HCT116 (cell line): ENCODE measurements around the gene STAM. TPM values are rescaled to one million over a fixed set of nuclear protein-coding genes. Genes with fewer than 3 reads are reported as not detected.

Experiments
- ATAC-seq: fragments of 200-7000 bp; cut with Tn5 transposase; 2 replicates; pipeline ENCODE4 v1.9.1; 2020; ENCODE audit warnings: mild to moderate bottlenecking, moderate library complexity
- BruUV-seq: library from RNA; stranded (reverse); fragments of 400-500 nt; replicated peaks from 2 replicates; lab custom pipeline; 2021; lab: Mats Ljungman, UMichigan
- CTCF ChIA-PET: fragments of 300-600 bp; sonication (Branson Sonifier 250); formaldehyde crosslinking; loops from one replicate; lab custom pipeline; 2021; ENCODE audit warnings: antibody characterized with exemption; lab: Charles Lee
- POLR2A ChIA-PET: fragments of 300-600, 350-600 bp; sonication (Branson Sonifier 250); formaldehyde crosslinking; loops from one replicate; lab custom pipeline; 2021; ENCODE audit warnings: antibody characterized with exemption; lab: Charles Lee
- RAD21 ChIA-PET, 2 experiments: fragments of 300-600 bp; sonication (Branson Sonifier 250); formaldehyde crosslinking; loops; one replicate each; lab custom pipeline; 2023; ENCODE audit warnings: low total read pairs in 2 of 2; ENCODE audit not compliant: uncharacterized antibody in 2 of 2, unreplicated experiment in 2 of 2, low non-redundant PET in 1 of 2; lab: Charles Lee
- DNase-seq: peaks from one replicate; pipeline ENCODE4 v3.0.0-alpha.2; 2010; ENCODE audit warnings: low read depth, low spot score
- H2AFZ ChIP-seq: fragments of 200-600 bp; shearing (Covaris generic), sonication (generic); 2 replicates; pipeline ENCODE4 v1.6.1; 2017; ENCODE audit warnings: low read depth, mixed run types, mixed read lengths, antibody characterized with exemption, low read length; ENCODE audit not compliant: poor library complexity, severe bottlenecking
- H3K27ac ChIP-seq: 2 replicates; pipeline ENCODE4 v1.5.1; 2012; ENCODE audit warnings: low read depth, low read length
- H3K27me3 ChIP-seq: fragments of 200-600 bp; sonication (generic); 2 replicates; pipeline ENCODE4 v1.6.1; 2016; ENCODE audit warnings: mixed run types, low read length, mixed read lengths; ENCODE audit not compliant: insufficient read depth
- H3K36me3 ChIP-seq, 2 experiments: fragments of 200-500 bp in 1 of 2; fragments of 200-600 bp in 1 of 2; sonication (Bioruptor generic) in 1 of 2; sonication (generic) in 1 of 2; 2 replicates each; pipeline versions ENCODE4 v1.5.1 to v1.6.1; 2014 to 2016; ENCODE audit warnings: low read length in 2 of 2, inconsistent platforms in 1 of 2, mixed read lengths in 1 of 2, mixed run types in 1 of 2; ENCODE audit not compliant: insufficient read depth in 2 of 2, control insufficient read depth in 1 of 2
- H3K4me1 ChIP-seq, 2 experiments: fragments of 200-600 bp in 1 of 2; sonication (generic) in 1 of 2; 2 replicates each; pipeline versions ENCODE4 v1.5.1 to v1.6.1; 2012 to 2017; ENCODE audit warnings: low read length in 2 of 2, inconsistent platforms in 1 of 2, mild to moderate bottlenecking in 1 of 2, mixed read lengths in 1 of 2, mixed run types in 1 of 2, moderate library complexity in 1 of 2; ENCODE audit not compliant: insufficient read depth in 2 of 2, control insufficient read depth in 1 of 2
- H3K4me2 ChIP-seq: fragments of 200-600 bp; sonication (generic); 2 replicates; pipeline ENCODE4 v1.6.1; 2017; ENCODE audit warnings: mixed run types, low read length, mixed read lengths
- H3K4me3 ChIP-seq, 2 experiments: fragments of 200-600 bp in 1 of 2; sonication (generic) in 1 of 2; replicated peaks in 1 of 2; 2 replicates each; pipeline ENCODE4 v1.5.1; 2011 to 2016; ENCODE audit warnings: low read length in 2 of 2, control low read depth in 1 of 2, low read depth in 1 of 2, mild to moderate bottlenecking in 1 of 2, mixed read lengths in 1 of 2, mixed run types in 1 of 2
- H3K79me2 ChIP-seq: fragments of 200-600 bp; sonication (generic); 2 replicates; pipeline ENCODE4 v1.6.1; 2017; ENCODE audit warnings: mild to moderate bottlenecking, mixed run types, low read length, moderate library complexity, mixed read lengths; ENCODE audit not compliant: insufficient read depth
- H3K9ac ChIP-seq: fragments of 200-600 bp; sonication (generic); 2 replicates; pipeline ENCODE4 v1.6.1; 2016; ENCODE audit warnings: low read length, mixed read lengths
- H3K9me2 ChIP-seq: fragments of 200-600 bp; sonication (generic), shearing (Covaris generic); 2 replicates; pipeline ENCODE4 v1.6.1; 2017; ENCODE audit warnings: mixed run types, mild to moderate bottlenecking, moderate library complexity; ENCODE audit not compliant: insufficient read depth
- H3K9me3 ChIP-seq, 2 experiments: fragments of 200-500 bp in 1 of 2; fragments of 200-600 bp in 1 of 2; sonication (Bioruptor generic) in 1 of 2; sonication (generic) in 1 of 2; 2 replicates each; pipeline ENCODE4 v1.6.1; 2014 to 2017; ENCODE audit warnings: low read length in 2 of 2, mixed read lengths in 2 of 2, inconsistent platforms in 1 of 2, low read depth in 1 of 2, mild to moderate bottlenecking in 1 of 2, mixed run types in 1 of 2, moderate library complexity in 1 of 2; ENCODE audit not compliant: control insufficient read depth in 1 of 2, insufficient read depth in 1 of 2
- H4K20me1 ChIP-seq: fragments of 200-600 bp; sonication (generic), shearing (Covaris generic); 2 replicates; pipeline ENCODE4 v1.6.1; 2017; ENCODE audit warnings: mixed run types, mild to moderate bottlenecking, moderate library complexity; ENCODE audit not compliant: insufficient read depth
- CBX3 ChIP-seq: IDR thresholded peaks from 2 replicates; pipeline ENCODE4 v1.6.1; 2012; ENCODE audit warnings: low read depth
- CEBPB ChIP-seq: IDR thresholded peaks from 2 replicates; pipeline ENCODE4 v1.6.1; 2012; ENCODE audit warnings: low read depth
- EGR1 ChIP-seq: IDR thresholded peaks from 2 replicates; pipeline ENCODE4 v1.6.1; 2012; ENCODE audit warnings: low read depth
- ELF1 ChIP-seq: IDR thresholded peaks from 2 replicates; pipeline ENCODE4 v1.6.1; 2012; ENCODE audit warnings: low read depth, borderline replicate concordance
- EZH2 ChIP-seq: fragments of 200-600 bp; sonication (generic); IDR thresholded peaks from 2 replicates; pipeline ENCODE4 v1.6.1; 2017; ENCODE audit warnings: antibody characterized with exemption, mixed run types
- EZH2phosphoT487 ChIP-seq: fragments of 200-600 bp; IDR thresholded peaks from 2 replicates; pipeline ENCODE4 v1.6.1; 2018; ENCODE audit warnings: antibody characterized with exemption, borderline replicate concordance
- FOSL1 ChIP-seq: IDR thresholded peaks from 2 replicates; pipeline ENCODE4 v1.6.1; 2012; ENCODE audit warnings: low read depth
- JUND ChIP-seq: IDR thresholded peaks from 2 replicates; pipeline ENCODE4 v1.6.1; 2012
- POLR2A ChIP-seq: IDR thresholded peaks from 2 replicates; pipeline ENCODE4 v1.7.0; 2011; ENCODE audit warnings: borderline replicate concordance; ENCODE audit not compliant: insufficient read depth, insufficient read length; ENCODE audit errors: extremely low read depth
- POLR2AphosphoS5 ChIP-seq: IDR thresholded peaks from 2 replicates; pipeline ENCODE4 v1.6.1; 2011; ENCODE audit warnings: mild to moderate bottlenecking, low read depth, low read length, moderate library complexity
- RAD21 ChIP-seq: IDR thresholded peaks from 2 replicates; pipeline ENCODE4 v1.6.1; 2012; ENCODE audit warnings: low read depth, mild to moderate bottlenecking
- SRF ChIP-seq: IDR thresholded peaks from 2 replicates; pipeline ENCODE4 v1.6.1; 2012; ENCODE audit warnings: low read depth
- TCF7L2 ChIP-seq: IDR thresholded peaks from 2 replicates; pipeline ENCODE4 v1.7.0; 2011; ENCODE audit warnings: borderline replicate concordance, inconsistent platforms; ENCODE audit not compliant: insufficient read depth, insufficient read length; ENCODE audit errors: extremely low read depth
- YY1 ChIP-seq: IDR thresholded peaks from 2 replicates; pipeline ENCODE4 v1.6.1; 2011; ENCODE audit warnings: low read length, low read depth, moderate library complexity, mild to moderate bottlenecking; ENCODE audit not compliant: insufficient replicate concordance; ENCODE audit errors: extremely low read depth
- ZFX ChIP-seq: fragments of 450-650 bp; IDR thresholded peaks from 2 replicates; pipeline ENCODE4 v1.6.1; 2017
- ZNF274 ChIP-seq: fragments of 200-500 bp; sonication (Bioruptor generic); IDR thresholded peaks from 2 replicates; pipeline ENCODE4 v1.6.1; 2014; ENCODE audit warnings: mild to moderate bottlenecking, low read depth, low read length, inconsistent platforms
- intact Hi-C: fragments of 100-400 bp; cut with micrococcal nuclease; formaldehyde crosslinking; loops from 2 replicates; pipeline ENCODE4 v1.10.0; 2022
- total RNA-seq: library from RNA; stranded (reverse); gene quantifications from one replicate; pipeline ENCODE4 v1.2.1, GENCODE V29; 2021; ENCODE audit not compliant: unreplicated experiment
- TF ChIP-seq, protein P1 (sequence below), 3 experiments: fragments of 200-600 bp in 1 of 3; sonication (generic) in 1 of 3; IDR thresholded peaks in 2 of 3; conservative IDR thresholded peaks in 1 of 3; 2 replicates each; pipeline ENCODE4 v1.5.1; 2012 to 2017; ENCODE audit warnings: low read depth in 2 of 3, low read length in 2 of 3, antibody characterized with exemption in 1 of 3, borderline replicate concordance in 1 of 3, control low read depth in 1 of 3, mild to moderate bottlenecking in 1 of 3, mixed read lengths in 1 of 3, mixed run types in 1 of 3, moderate library complexity in 1 of 3; ENCODE audit not compliant: insufficient read depth in 1 of 3
- TF ChIP-seq, protein P2 (sequence below): IDR thresholded peaks from 2 replicates; pipeline ENCODE4 v1.6.1; 2012; ENCODE audit warnings: low read depth
- TF ChIP-seq, protein P3 (sequence below): IDR thresholded peaks from 2 replicates; pipeline ENCODE4 v1.6.1; 2012
- TF ChIP-seq, protein P4 (sequence below): IDR thresholded peaks from 2 replicates; pipeline ENCODE4 v1.6.1; 2011; ENCODE audit warnings: mild to moderate bottlenecking, low read length, moderate library complexity; ENCODE audit not compliant: insufficient replicate concordance; ENCODE audit errors: extremely low read depth

STAM gene
- total RNA-seq, 1 experiment from 2014 or later = 23.0 TPM

DNA sequence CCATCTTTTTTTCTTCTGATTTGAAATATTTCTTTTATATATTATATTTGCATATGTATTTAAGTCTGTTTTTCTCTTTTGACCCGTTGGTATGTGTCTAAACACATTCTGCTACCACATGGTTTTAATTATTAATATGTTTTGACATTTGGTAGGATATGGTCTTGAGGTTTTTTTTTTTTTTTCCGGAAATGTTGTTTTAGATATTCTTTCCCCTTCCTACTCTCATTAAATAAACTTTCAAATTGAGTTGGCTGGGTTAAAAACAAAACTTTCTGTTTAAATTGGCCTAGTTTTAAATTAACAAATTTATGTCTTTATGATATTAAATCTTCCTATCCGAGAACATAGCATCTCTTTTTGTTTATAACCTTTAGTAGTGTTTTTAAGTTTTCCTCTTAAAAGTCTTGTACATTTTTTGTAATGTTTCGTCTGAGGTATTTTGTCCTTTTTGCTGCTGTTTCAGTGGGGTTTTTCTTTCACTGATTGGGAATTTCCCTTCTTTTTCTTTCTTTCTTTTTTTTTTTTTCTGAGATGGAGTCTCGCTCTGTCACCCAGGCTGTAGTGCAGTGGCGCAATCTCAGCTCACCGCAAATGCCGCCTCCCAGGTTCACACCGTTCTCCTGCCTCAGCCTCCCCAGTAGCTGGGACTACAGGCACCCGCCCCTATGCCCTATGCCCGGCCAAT lies 25.4 kb downstream of the STAM start:
- Histone ChIP-seq H3K36me3 (no peaks in the 10 kb centered on the region), H3K4me3 (no peak overlapping the region), H3K27me3 (no peaks in the 10 kb centered on the region), H4K20me1 (no peaks in the 10 kb centered on the region), H3K4me2 (no peak overlapping the region)
- no peak for ATAC-seq
- no TSS peak for BruUV-seq
- POLR2A ChIA-PET = no interaction called here
- RAD21 ChIA-PET = no interaction called here
- intact Hi-C loops = no loop called here
- CTCF ChIA-PET = no interaction called here
- TF ChIP-seq ELF1 (no peak), EGR1 (no peak), EZH2 (no peak), CEBPB (no peak), POLR2AphosphoS5 (no peak), CBX3 (no peak), SRF (no peak), TCF7L2 (no peak), RAD21 (no peak), ZNF274 (no peak), JUND (no peak), EZH2phosphoT487 (no peak), YY1 (no peak), FOSL1 (no peak), POLR2A (no peak), ZFX (no peak)
- TF ChIP-seq, protein P1, sequence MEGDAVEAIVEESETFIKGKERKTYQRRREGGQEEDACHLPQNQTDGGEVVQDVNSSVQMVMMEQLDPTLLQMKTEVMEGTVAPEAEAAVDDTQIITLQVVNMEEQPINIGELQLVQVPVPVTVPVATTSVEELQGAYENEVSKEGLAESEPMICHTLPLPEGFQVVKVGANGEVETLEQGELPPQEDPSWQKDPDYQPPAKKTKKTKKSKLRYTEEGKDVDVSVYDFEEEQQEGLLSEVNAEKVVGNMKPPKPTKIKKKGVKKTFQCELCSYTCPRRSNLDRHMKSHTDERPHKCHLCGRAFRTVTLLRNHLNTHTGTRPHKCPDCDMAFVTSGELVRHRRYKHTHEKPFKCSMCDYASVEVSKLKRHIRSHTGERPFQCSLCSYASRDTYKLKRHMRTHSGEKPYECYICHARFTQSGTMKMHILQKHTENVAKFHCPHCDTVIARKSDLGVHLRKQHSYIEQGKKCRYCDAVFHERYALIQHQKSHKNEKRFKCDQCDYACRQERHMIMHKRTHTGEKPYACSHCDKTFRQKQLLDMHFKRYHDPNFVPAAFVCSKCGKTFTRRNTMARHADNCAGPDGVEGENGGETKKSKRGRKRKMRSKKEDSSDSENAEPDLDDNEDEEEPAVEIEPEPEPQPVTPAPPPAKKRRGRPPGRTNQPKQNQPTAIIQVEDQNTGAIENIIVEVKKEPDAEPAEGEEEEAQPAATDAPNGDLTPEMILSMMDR (IDR thresholded peaks at IDR 0.05 in 2 of 3, conservative IDR thresholded peaks at IDR 0.05 in 1 of 3; ENCODE audit: borderline replicate concordance in 1 of 3, insufficient read depth in 1 of 3, low read depth in 2 of 3, low read length in 2 of 3) = no peak
- TF ChIP-seq, protein P2, sequence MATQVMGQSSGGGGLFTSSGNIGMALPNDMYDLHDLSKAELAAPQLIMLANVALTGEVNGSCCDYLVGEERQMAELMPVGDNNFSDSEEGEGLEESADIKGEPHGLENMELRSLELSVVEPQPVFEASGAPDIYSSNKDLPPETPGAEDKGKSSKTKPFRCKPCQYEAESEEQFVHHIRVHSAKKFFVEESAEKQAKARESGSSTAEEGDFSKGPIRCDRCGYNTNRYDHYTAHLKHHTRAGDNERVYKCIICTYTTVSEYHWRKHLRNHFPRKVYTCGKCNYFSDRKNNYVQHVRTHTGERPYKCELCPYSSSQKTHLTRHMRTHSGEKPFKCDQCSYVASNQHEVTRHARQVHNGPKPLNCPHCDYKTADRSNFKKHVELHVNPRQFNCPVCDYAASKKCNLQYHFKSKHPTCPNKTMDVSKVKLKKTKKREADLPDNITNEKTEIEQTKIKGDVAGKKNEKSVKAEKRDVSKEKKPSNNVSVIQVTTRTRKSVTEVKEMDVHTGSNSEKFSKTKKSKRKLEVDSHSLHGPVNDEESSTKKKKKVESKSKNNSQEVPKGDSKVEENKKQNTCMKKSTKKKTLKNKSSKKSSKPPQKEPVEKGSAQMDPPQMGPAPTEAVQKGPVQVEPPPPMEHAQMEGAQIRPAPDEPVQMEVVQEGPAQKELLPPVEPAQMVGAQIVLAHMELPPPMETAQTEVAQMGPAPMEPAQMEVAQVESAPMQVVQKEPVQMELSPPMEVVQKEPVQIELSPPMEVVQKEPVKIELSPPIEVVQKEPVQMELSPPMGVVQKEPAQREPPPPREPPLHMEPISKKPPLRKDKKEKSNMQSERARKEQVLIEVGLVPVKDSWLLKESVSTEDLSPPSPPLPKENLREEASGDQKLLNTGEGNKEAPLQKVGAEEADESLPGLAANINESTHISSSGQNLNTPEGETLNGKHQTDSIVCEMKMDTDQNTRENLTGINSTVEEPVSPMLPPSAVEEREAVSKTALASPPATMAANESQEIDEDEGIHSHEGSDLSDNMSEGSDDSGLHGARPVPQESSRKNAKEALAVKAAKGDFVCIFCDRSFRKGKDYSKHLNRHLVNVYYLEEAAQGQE = no peak
- TF ChIP-seq, protein P3, sequence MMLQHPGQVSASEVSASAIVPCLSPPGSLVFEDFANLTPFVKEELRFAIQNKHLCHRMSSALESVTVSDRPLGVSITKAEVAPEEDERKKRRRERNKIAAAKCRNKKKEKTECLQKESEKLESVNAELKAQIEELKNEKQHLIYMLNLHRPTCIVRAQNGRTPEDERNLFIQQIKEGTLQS = no peak
- TF ChIP-seq, protein P4, sequence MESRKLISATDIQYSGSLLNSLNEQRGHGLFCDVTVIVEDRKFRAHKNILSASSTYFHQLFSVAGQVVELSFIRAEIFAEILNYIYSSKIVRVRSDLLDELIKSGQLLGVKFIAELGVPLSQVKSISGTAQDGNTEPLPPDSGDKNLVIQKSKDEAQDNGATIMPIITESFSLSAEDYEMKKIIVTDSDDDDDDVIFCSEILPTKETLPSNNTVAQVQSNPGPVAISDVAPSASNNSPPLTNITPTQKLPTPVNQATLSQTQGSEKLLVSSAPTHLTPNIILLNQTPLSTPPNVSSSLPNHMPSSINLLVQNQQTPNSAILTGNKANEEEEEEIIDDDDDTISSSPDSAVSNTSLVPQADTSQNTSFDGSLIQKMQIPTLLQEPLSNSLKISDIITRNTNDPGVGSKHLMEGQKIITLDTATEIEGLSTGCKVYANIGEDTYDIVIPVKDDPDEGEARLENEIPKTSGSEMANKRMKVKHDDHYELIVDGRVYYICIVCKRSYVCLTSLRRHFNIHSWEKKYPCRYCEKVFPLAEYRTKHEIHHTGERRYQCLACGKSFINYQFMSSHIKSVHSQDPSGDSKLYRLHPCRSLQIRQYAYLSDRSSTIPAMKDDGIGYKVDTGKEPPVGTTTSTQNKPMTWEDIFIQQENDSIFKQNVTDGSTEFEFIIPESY = no peak
- TF ChIP-seq, all 23 proteins: peak for 0
- H3K9me2 ChIP-seq = no peaks in the 10 kb centered on the region
- no peaks in the 10 kb centered on the region for H3K9me3 ChIP-seq
- no peak overlapping the region for H3K9ac ChIP-seq
- H3K4me1 ChIP-seq = peaks cover 30 to 49% of the 10 kb centered on the region in 2 experiments
- no peak for DNase-seq
- no peak overlapping the region for H2AFZ ChIP-seq
- peaks cover 78% of the 10 kb centered on the region for H3K79me2 ChIP-seq
- no peak overlapping the region for H3K27ac ChIP-seq
